Keratinocyte (primary cell): ENCODE data around the gene UCP2. TPM values are rescaled to one million over a fixed set of nuclear protein-coding genes. Genes with fewer than 3 reads are reported as not detected.

Experiments used
- DNase-seq: peaks from one replicate; pipeline ENCODE4 v3.0.0-alpha.2; 2011; ENCODE audit warnings: low read depth, missing footprints, low spot score
- FAIRE-seq: peaks from 2 replicates; lab custom pipeline; 2011; peaks lifted over from hg19 to GRCh38; lab: Jason Lieb, UNC
- H2AFZ ChIP-seq: 2 replicates; pipeline ENCODE4 v1.6.0; 2012; ENCODE audit warnings: low read length, control low read depth, inconsistent platforms; ENCODE audit not compliant: control insufficient read depth
- H3K27ac ChIP-seq: 2 replicates; pipeline ENCODE4 v1.5.1; 2011; ENCODE audit warnings: low read length; ENCODE audit not compliant: control insufficient read depth, insufficient read depth
- H3K27me3 ChIP-seq: 3 replicates; pipeline ENCODE4 v1.6.0; 2011; ENCODE audit warnings: low read length; ENCODE audit not compliant: control insufficient read depth, insufficient read depth; ENCODE audit errors: extremely low read depth
- H3K36me3 ChIP-seq, 2 experiments: 2 replicates in 1 of 2; 3 replicates in 1 of 2; pipeline ENCODE4 v1.5.1; 2011; ENCODE audit warnings: low read length in 2 of 2, mild to moderate bottlenecking in 1 of 2; ENCODE audit not compliant: control insufficient read depth in 2 of 2, insufficient read depth in 2 of 2; ENCODE audit errors: extremely low read depth in 1 of 2
- H3K4me1 ChIP-seq: 3 replicates; pipeline ENCODE4 v1.5.1; 2011; ENCODE audit warnings: low read length; ENCODE audit not compliant: control insufficient read depth, insufficient read depth; ENCODE audit errors: extremely low read depth
- H3K4me2 ChIP-seq: 3 replicates; pipeline ENCODE4 v1.6.0; 2011; ENCODE audit warnings: low read depth, low read length; ENCODE audit not compliant: control insufficient read depth, insufficient read depth; ENCODE audit errors: extremely low read depth
- H3K4me3 ChIP-seq, 3 experiments: fragments of 200-600 bp in 1 of 3; sonication (generic) in 1 of 3; 2 replicates in 2 of 3; 3 replicates in 1 of 3; pipeline ENCODE4 v1.5.1; 2011 to 2016; ENCODE audit warnings: low read length in 3 of 3, mild to moderate bottlenecking in 3 of 3, control low read depth in 2 of 3, inconsistent platforms in 1 of 3, low read depth in 1 of 3, mixed read lengths in 1 of 3, mixed run types in 1 of 3, moderate library complexity in 1 of 3; ENCODE audit not compliant: control insufficient read depth in 2 of 3, insufficient read depth in 2 of 3; ENCODE audit errors: extremely low read depth in 1 of 3
- H3K79me2 ChIP-seq: 2 replicates; pipeline ENCODE4 v1.6.0; 2012; ENCODE audit warnings: low read length; ENCODE audit not compliant: control insufficient read depth, insufficient read depth
- H3K9ac ChIP-seq: 3 replicates; pipeline ENCODE4 v1.6.0; 2011; ENCODE audit warnings: low read length; ENCODE audit not compliant: control insufficient read depth, insufficient read depth; ENCODE audit errors: extremely low read depth
- H3K9me1 ChIP-seq: 3 replicates; pipeline ENCODE4 v1.6.0; 2011; ENCODE audit warnings: low read length; ENCODE audit not compliant: control insufficient read depth, insufficient read depth; ENCODE audit errors: extremely low read depth
- H3K9me3 ChIP-seq: 2 replicates; pipeline ENCODE4 v1.5.1; 2012; ENCODE audit warnings: low read depth, low read length; ENCODE audit not compliant: control insufficient read depth
- H4K20me1 ChIP-seq: 3 replicates; pipeline ENCODE4 v1.6.0; 2011; ENCODE audit warnings: low read length; ENCODE audit not compliant: control insufficient read depth, insufficient read depth; ENCODE audit errors: extremely low read depth
- CTCF ChIP-seq, 3 experiments: IDR thresholded peaks in 1 of 3; conservative IDR thresholded peaks in 1 of 3; optimal IDR thresholded peaks in 1 of 3; 2 replicates in 2 of 3; 3 replicates in 1 of 3; pipeline versions ENCODE3 to v1.5.1; 2011; ENCODE audit warnings: low read length in 3 of 3, mild to moderate bottlenecking in 3 of 3, moderate library complexity in 2 of 3, control low read depth in 1 of 3, inconsistent platforms in 1 of 3; ENCODE audit not compliant: insufficient read depth in 2 of 3; ENCODE audit errors: extremely low read depth in 1 of 3
- EZH2 ChIP-seq: IDR thresholded peaks from one replicate; pipeline ENCODE4 v1.6.1; 2012; ENCODE audit warnings: inconsistent platforms, mild to moderate bottlenecking, low read length, moderate library complexity
- dilution Hi-C: fragments of 300-500 bp; cut with MboI; formaldehyde crosslinking; loops from one replicate; pipeline ENCODE4 v1.7.0; 2020; ENCODE audit warnings: low sequenced_read_pairs; ENCODE audit not compliant: extremely low pct_ligation_motif_present
- polyA plus RNA-seq, 5 experiments: library from polyadenylated mRNA; depleted of rRNA in 3 of 5; stranded (reverse) in 3 of 5; stranded (forward) in 1 of 5; unstranded in 1 of 5; fragments of >200 nt; gene quantifications; 1 replicate in 1 of 5; 2 replicates in 3 of 5; 3 replicates in 1 of 5; pipeline versions ENCODE4 v1.2.1 to v1.2.3, GENCODE V29; 2011 to 2012; ENCODE audit warnings: missing spikeins in 2 of 5, low read depth in 1 of 5, low replicate concordance in 1 of 5

Gene UCP2
- polyA plus RNA-seq, 1 donor (not counting 4 experiments of a cell fraction or from before 2014, with no cell fraction given) = 1.1 TPM

- no peak overlapping the region for H3K4me2 ChIP-seq
- H3K9me1 ChIP-seq = no peaks in the 10 kb centered on the region
- H3K27me3 ChIP-seq = no peaks in the 10 kb centered on the region
- TF ChIP-seq EZH2 (no peak), CTCF (optimal IDR thresholded peaks at IDR 0.05 in 1 of 3, IDR thresholded peaks at IDR 0.05 in 1 of 3, conservative IDR thresholded peaks at IDR 0.05 in 1 of 3; ENCODE audit: extremely low read depth in 1 of 3, insufficient read depth in 2 of 3, low read length in 3 of 3) (no peak)
- H4K20me1 ChIP-seq = no peaks in the 10 kb centered on the region
- FAIRE-seq (no peak), DNase-seq (no peak)
- no peak overlapping the region for H3K9ac ChIP-seq
- dilution Hi-C loops = no loop called here
- H3K27ac ChIP-seq = no peak overlapping the region
- H3K36me3 ChIP-seq = no peaks in the 10 kb centered on the region
- no peak overlapping the region for H3K4me3 ChIP-seq
- no peaks in the 10 kb centered on the region for H3K9me3 ChIP-seq
- no peaks in the 10 kb centered on the region for H3K79me2 ChIP-seq
- H2AFZ ChIP-seq = no peak overlapping the region
- no peaks in the 10 kb centered on the region for H3K4me1 ChIP-seq
These were observed 17.4 kb downstream of the UCP2 start for GRCh38 chr11:73965076-73965763.

- H3K27ac ChIP-seq = no peak overlapping the region
- H3K9me1 ChIP-seq = no peaks in the 10 kb centered on the region
- H4K20me1 ChIP-seq = no peaks in the 10 kb centered on the region
- no peak overlapping the region for H3K9ac ChIP-seq
- FAIRE-seq (no peak), DNase-seq (no peak)
- dilution Hi-C loops = no loop called here
- no peaks in the 10 kb centered on the region for H3K9me3 ChIP-seq
- H3K36me3 ChIP-seq = no peaks in the 10 kb centered on the region
- no peaks in the 10 kb centered on the region for H3K4me1 ChIP-seq
- H2AFZ ChIP-seq = no peak overlapping the region
- TF ChIP-seq EZH2 (no peak), CTCF (optimal IDR thresholded peaks at IDR 0.05 in 1 of 3, IDR thresholded peaks at IDR 0.05 in 1 of 3, conservative IDR thresholded peaks at IDR 0.05 in 1 of 3; ENCODE audit: extremely low read depth in 1 of 3, insufficient read depth in 2 of 3, low read length in 3 of 3) (no peak)
- no peaks in the 10 kb centered on the region for H3K27me3 ChIP-seq
- H3K79me2 ChIP-seq = no peaks in the 10 kb centered on the region
- H3K4me3 ChIP-seq = no peak overlapping the region
- H3K4me2 ChIP-seq = no peak overlapping the region
These were observed 18.8 kb downstream of the UCP2 start for GRCh38 chr11:73963861-73964260.
